ENCODE results near the gene ZNF276.

The ZNF276 gene

DNA sequence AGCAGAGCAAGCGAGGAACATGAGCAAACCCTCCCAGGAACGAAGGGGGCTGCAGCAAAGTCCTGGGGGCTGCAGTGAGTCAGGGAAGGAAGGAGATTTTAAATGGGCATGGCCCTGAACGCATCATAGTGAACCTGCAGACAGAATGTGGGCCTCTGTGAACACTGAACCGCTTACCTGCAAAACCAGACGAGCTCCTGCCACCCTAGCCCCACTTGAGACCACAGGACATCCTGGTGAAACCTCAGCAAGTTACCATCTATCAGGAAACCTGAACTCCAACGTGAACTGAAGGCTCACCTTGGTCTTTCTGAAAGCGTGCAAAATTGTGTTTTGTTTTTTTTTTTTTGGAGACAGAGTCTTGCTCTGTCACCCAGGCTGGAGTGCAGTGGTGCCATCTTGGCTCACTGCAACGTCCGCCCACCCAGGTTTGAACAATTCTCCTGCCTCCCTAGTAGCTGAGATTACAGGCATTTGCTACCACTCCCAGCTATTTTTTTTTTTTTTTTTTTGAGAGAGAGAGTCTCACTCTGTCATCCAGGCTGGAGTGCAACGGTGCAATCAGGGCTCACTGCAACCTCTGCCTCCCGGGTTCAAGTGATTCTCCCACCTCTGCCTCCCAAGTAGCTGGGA, 64.3 kb downstream of the ZNF276 start:
- DNase-seq, result no peak

- no peak for DNase-seq
These were observed 65.4 kb downstream of the ZNF276 start for GRCh38 chr16:89786474-89787364.

- no peak for DNase-seq
These were observed 66.0 kb downstream of the ZNF276 start for GRCh38 chr16:89787365-89787805.

Data from bone marrow (tissue), 2 donors.